H9 (cell line): ENCODE data around the gene TFAM. TPM values are rescaled to one million over a fixed set of nuclear protein-coding genes. Genes with fewer than 3 reads are reported as not detected.
"Not testable (repeated sequence)": the region's sequence is repeated elsewhere in the genome, so short reads cannot be mapped to it uniquely, and the experiment has no call there.

Experiments used
- DNase-seq: peaks from one replicate; pipeline ENCODE4 v3.0.0-alpha.2; 2017
- H2AFZ ChIP-seq: one replicate; pipeline ENCODE4 v1.6.1; 2013; ENCODE audit warnings: mild to moderate bottlenecking, low read length, control low read depth, moderate library complexity
- H2AK5ac ChIP-seq: 2 replicates; pipeline ENCODE4 v1.6.1; 2013; ENCODE audit warnings: low read length, control low read depth, mixed read lengths; ENCODE audit not compliant: insufficient read length
- H2BK120ac ChIP-seq: one replicate; pipeline ENCODE4 v1.6.1; 2013; ENCODE audit warnings: low read depth, mild to moderate bottlenecking, low read length, control low read depth, inconsistent platforms; ENCODE audit not compliant: poor library complexity, severe bottlenecking
- H2BK12ac ChIP-seq: 2 replicates; pipeline ENCODE4 v1.6.1; 2013; ENCODE audit warnings: low read length, control low read depth, mixed read lengths, low read depth; ENCODE audit not compliant: insufficient read length
- H2BK15ac ChIP-seq: 2 replicates; pipeline ENCODE4 v1.6.1; 2013; ENCODE audit warnings: low read depth, low read length, control low read depth
- H2BK20ac ChIP-seq: one replicate; pipeline ENCODE4 v1.6.1; 2013; ENCODE audit warnings: low read depth, mild to moderate bottlenecking, low read length, control low read depth, inconsistent platforms; ENCODE audit not compliant: poor library complexity, severe bottlenecking
- H2BK5ac ChIP-seq: 2 replicates; pipeline ENCODE4 v1.6.1; 2013; ENCODE audit warnings: low read length, control low read depth, mixed read lengths; ENCODE audit not compliant: insufficient read length
- H3K14ac ChIP-seq: 2 replicates; pipeline ENCODE4 v1.6.1; 2013; ENCODE audit warnings: low read length, control low read depth; ENCODE audit not compliant: insufficient read depth
- H3K18ac ChIP-seq: 2 replicates; pipeline ENCODE4 v1.6.1; 2013; ENCODE audit warnings: low read depth, mild to moderate bottlenecking, mixed read lengths, low read length, control low read depth; ENCODE audit not compliant: insufficient read length
- H3K23ac ChIP-seq: 2 replicates; pipeline ENCODE4 v1.6.1; 2013; ENCODE audit warnings: low read length, control low read depth, mixed read lengths, low read depth; ENCODE audit not compliant: insufficient read length
- H3K23me2 ChIP-seq: 2 replicates; pipeline ENCODE4 v1.6.1; 2013; ENCODE audit warnings: low read depth, mild to moderate bottlenecking, mixed read lengths, low read length, control low read depth; ENCODE audit not compliant: insufficient read length, poor library complexity, severe bottlenecking
- H3K27ac ChIP-seq: 2 replicates; pipeline ENCODE4 v1.5.1; 2013; ENCODE audit warnings: low read length, control low read depth, mixed read lengths, low read depth; ENCODE audit not compliant: insufficient read length
- H3K27me3 ChIP-seq: 2 replicates; pipeline ENCODE4 v1.6.1; 2013; ENCODE audit warnings: low read length, control low read depth, inconsistent platforms; ENCODE audit not compliant: insufficient read depth
- H3K4ac ChIP-seq: 2 replicates; pipeline ENCODE4 v1.6.1; 2013; ENCODE audit warnings: low read depth, mild to moderate bottlenecking, control low read depth, inconsistent platforms, low read length, moderate library complexity
- H3K4me1 ChIP-seq: 2 replicates; pipeline ENCODE4 v1.6.1; 2013; ENCODE audit warnings: low read length, control low read depth, inconsistent platforms; ENCODE audit not compliant: insufficient read depth
- H3K4me2 ChIP-seq: 2 replicates; pipeline ENCODE4 v1.6.1; 2013; ENCODE audit warnings: low read length, control low read depth, mixed read lengths; ENCODE audit not compliant: insufficient read length, insufficient read depth
- H3K56ac ChIP-seq: 2 replicates; pipeline ENCODE4 v1.6.1; 2013; ENCODE audit warnings: low read depth, mild to moderate bottlenecking, mixed read lengths, low read length, control low read depth; ENCODE audit not compliant: insufficient read length
- H3K79me1 ChIP-seq: 2 replicates; pipeline ENCODE4 v1.6.1; 2013; ENCODE audit warnings: low read depth, mild to moderate bottlenecking, moderate library complexity, low read length, control low read depth, inconsistent platforms; ENCODE audit not compliant: insufficient read depth, poor library complexity, severe bottlenecking
- H3K79me2 ChIP-seq: 2 replicates; pipeline ENCODE4 v1.6.1; 2013; ENCODE audit warnings: low read length, control low read depth, inconsistent platforms; ENCODE audit not compliant: insufficient read depth
- H3K9ac ChIP-seq: 2 replicates; pipeline ENCODE4 v1.6.1; 2013; ENCODE audit warnings: low read length, control low read depth, mixed read lengths; ENCODE audit not compliant: insufficient read length; ENCODE audit errors: extremely low read depth
- H3K9me3 ChIP-seq: one replicate; pipeline ENCODE4 v1.6.1; 2013; ENCODE audit warnings: low read depth, low read length, inconsistent platforms; ENCODE audit not compliant: control insufficient read depth
- H3T11ph ChIP-seq: one replicate; pipeline ENCODE4 v1.6.1; 2013; ENCODE audit warnings: mild to moderate bottlenecking, low read length, control low read depth, inconsistent platforms
- H4K20me1 ChIP-seq: one replicate; pipeline ENCODE4 v1.6.1; 2013; ENCODE audit not compliant: control insufficient read depth, insufficient read length, insufficient read depth
- H4K5ac ChIP-seq: 2 replicates; pipeline ENCODE4 v1.6.1; 2013; ENCODE audit warnings: low read depth, mild to moderate bottlenecking, mixed read lengths, low read length, control low read depth; ENCODE audit not compliant: insufficient read length
- H4K8ac ChIP-seq: replicated peaks from 2 replicates; pipeline ENCODE4 v1.6.1; 2013; ENCODE audit warnings: low read length, control low read depth, mixed read lengths, low read depth; ENCODE audit not compliant: insufficient read length
- H4K91ac ChIP-seq: 2 replicates; pipeline ENCODE4 v1.6.1; 2013; ENCODE audit warnings: low read depth, mild to moderate bottlenecking, moderate library complexity, mixed read lengths, low read length, control low read depth; ENCODE audit not compliant: insufficient read length
- H3K27ac Mint-ChIP-seq, 3 experiments: 2 replicates in 2 of 3; 3 replicates in 1 of 3; pipeline ENCODE4 v1.8.0; 2020 to 2021; ENCODE audit warnings: mixed read lengths in 3 of 3, mild to moderate bottlenecking in 1 of 3, moderate library complexity in 1 of 3
- H3K27me3 Mint-ChIP-seq: 2 replicates; pipeline ENCODE4 v1.8.0; 2021; ENCODE audit warnings: low read depth, mild to moderate bottlenecking, moderate library complexity, mixed read lengths
- H3K36me3 Mint-ChIP-seq, 3 experiments: 2 replicates in 2 of 3; 3 replicates in 1 of 3; pipeline ENCODE4 v1.8.0; 2020 to 2021; ENCODE audit warnings: low read depth in 3 of 3, mixed read lengths in 3 of 3; ENCODE audit not compliant: insufficient read depth in 1 of 3
- H3K4me1 Mint-ChIP-seq, 2 experiments: 2 replicates each; pipeline ENCODE4 v1.8.0; 2020; ENCODE audit warnings: mixed read lengths in 2 of 2
- H3K4me3 Mint-ChIP-seq, 2 experiments: 2 replicates in 1 of 2; 3 replicates in 1 of 2; pipeline ENCODE4 v1.8.0; 2020 to 2021; ENCODE audit warnings: mild to moderate bottlenecking in 2 of 2, mixed read lengths in 2 of 2, moderate library complexity in 1 of 2
- H3K9me3 Mint-ChIP-seq, 2 experiments: 2 replicates in 1 of 2; 3 replicates in 1 of 2; pipeline ENCODE4 v1.8.0; 2020; ENCODE audit warnings: mild to moderate bottlenecking in 2 of 2, mixed read lengths in 2 of 2, moderate library complexity in 1 of 2
- CTCF ChIP-seq: fragments of 200-600 bp; sonication (generic); conservative IDR thresholded peaks from 3 replicates; pipeline ENCODE4 v1.8.0; 2021; ENCODE audit warnings: antibody characterized with exemption, mild to moderate bottlenecking
- WGBS: extraction: QIAGEN DNeasy Blood & Tissue Kit; methylation state at CpG from one replicate; pipeline ENCODE4 v1.1.7; 2013; ENCODE audit warnings: missing lambda C conversion rate, low lambda C conversion rate, mixed read lengths; ENCODE audit not compliant: insufficient read length; ENCODE audit errors: extremely low coverage; 5-methylcytosine and 5-hydroxymethylcytosine counted together
- total RNA-seq: library from RNA; stranded (reverse); gene quantifications from 2 replicates; pipeline ENCODE4 v1.2.1, GENCODE V29; 2021

TFAM gene
- total RNA-seq, 1 experiment from 2014 or later = 144 TPM

GRCh38 chr10:58424176-58424575 is 39.0 kb downstream of the TFAM start:
- no peak overlapping the region for H4K91ac ChIP-seq
- no peaks in the 10 kb centered on the region for H3K27me3 ChIP-seq
- H3K14ac ChIP-seq = no peak overlapping the region
- no peak overlapping the region for H3K27ac ChIP-seq
- peaks cover 37 to 42% of the 10 kb centered on the region in 2 experiments for H3K9me3 Mint-ChIP-seq
- H3K9ac ChIP-seq = no peak overlapping the region
- H2BK20ac ChIP-seq = no peak overlapping the region
- H3K79me1 ChIP-seq = no peaks in the 10 kb centered on the region
- DNase-seq = no peak
- no peak overlapping the region for H3K23ac ChIP-seq
- H3K4me1 Mint-ChIP-seq = no peaks in the 10 kb centered on the region
- H3K79me2 ChIP-seq = no peaks in the 10 kb centered on the region
- TF ChIP-seq CTCF = no peak
- H3K23me2 ChIP-seq = no peaks in the 10 kb centered on the region
- no peak overlapping the region for H2BK15ac ChIP-seq
- H2BK5ac ChIP-seq = no peak overlapping the region
- H2BK12ac ChIP-seq = no peak overlapping the region
- no peaks in the 10 kb centered on the region for H4K20me1 ChIP-seq
- no CpG with 5 or more reads among the region's 1 CpG for WGBS
- no peak overlapping the region for H2BK120ac ChIP-seq
- H3T11ph ChIP-seq = no peak overlapping the region
- H4K8ac ChIP-seq = no peak overlapping the region
- H2AK5ac ChIP-seq = no peak overlapping the region
- no peak overlapping the region for H3K56ac ChIP-seq
- H3K4me2 ChIP-seq = no peak overlapping the region
- no peak overlapping the region for H3K27ac Mint-ChIP-seq
- H3K9me3 ChIP-seq = no peaks in the 10 kb centered on the region
- no peak overlapping the region for H2AFZ ChIP-seq
- H3K4ac ChIP-seq = no peak overlapping the region
- H4K5ac ChIP-seq = no peak overlapping the region
- peaks cover 18 to 26% (median 18%) of the 10 kb centered on the region in 3 experiments for H3K36me3 Mint-ChIP-seq
- H3K27me3 Mint-ChIP-seq = no peaks in the 10 kb centered on the region; the same call in none of the 2 replicates
- no peak overlapping the region for H3K4me3 Mint-ChIP-seq
- H3K4me1 ChIP-seq = no peaks in the 10 kb centered on the region
- H3K18ac ChIP-seq = no peak overlapping the region

GRCh38 chr10:58428436-58428835 is 43.2 kb downstream of the TFAM start:
- H3K23me2 ChIP-seq, H3K27ac ChIP-seq, H3K23ac ChIP-seq, H3K4me2 ChIP-seq, H3K27ac Mint-ChIP-seq, H3K79me1 ChIP-seq, H3K56ac ChIP-seq, H4K20me1 ChIP-seq, H3K4me3 Mint-ChIP-seq, H2BK120ac ChIP-seq, H2BK20ac ChIP-seq, H3K27me3 ChIP-seq, H4K91ac ChIP-seq, H2BK5ac ChIP-seq, H4K8ac ChIP-seq, H3K27me3 Mint-ChIP-seq, H3K9ac ChIP-seq, H2BK12ac ChIP-seq, H2AFZ ChIP-seq, H2BK15ac ChIP-seq, H3K4me1 Mint-ChIP-seq, H3K79me2 ChIP-seq, DNase-seq, H3T11ph ChIP-seq, H3K4ac ChIP-seq, H4K5ac ChIP-seq, H2AK5ac ChIP-seq, H3K4me1 ChIP-seq, H3K14ac ChIP-seq, H3K18ac ChIP-seq, H3K9me3 ChIP-seq: not testable (repeated sequence)
- WGBS = no CpG with 5 or more reads among the region's 1 CpG
- H3K9me3 Mint-ChIP-seq = peaks cover 35% of the 10 kb centered on the region in 2 experiments
- peaks cover 15 to 26% (median 18%) of the 10 kb centered on the region in 3 experiments for H3K36me3 Mint-ChIP-seq
